Transverse colon (tissue), 4 donors: ENCODE measurements around the gene FOXD2. TPM values are rescaled to one million over a fixed set of nuclear protein-coding genes. Genes with fewer than 3 reads are reported as not detected.

ENCODE experiments used
- DNase-seq: peaks from one replicate; pipeline ENCODE4 v3.0.0-alpha.2; 2019
- H3K27ac ChIP-seq, 4 donors: fragments of 200-600 bp; sonication (generic); 2 replicates each; pipeline ENCODE4 v1.5.1; 2016 to 2018; ENCODE audit warnings: inconsistent platforms in 4 of 4
- H3K27me3 ChIP-seq: fragments of 200-600 bp; sonication (generic); 2 replicates; pipeline ENCODE4 v1.5.1; 2017; ENCODE audit warnings: inconsistent platforms
- H3K36me3 ChIP-seq, 4 donors: fragments of 200-600 bp; sonication (generic); 2 replicates each; pipeline ENCODE4 v1.5.1; 2017 to 2019; ENCODE audit warnings: inconsistent platforms in 4 of 4
- H3K4me1 ChIP-seq, 4 donors: fragments of 200-600 bp; sonication (generic); 2 replicates each; pipeline ENCODE4 v1.5.1; 2017 to 2020; ENCODE audit warnings: inconsistent platforms in 4 of 4
- H3K4me3 ChIP-seq, 4 donors: fragments of 200-600 bp; sonication (generic); 1 replicate in 1 of 4; 2 replicates in 3 of 4; pipeline versions ENCODE4 v1.5.1 to v1.6.1; 2017 to 2019; ENCODE audit warnings: inconsistent platforms in 4 of 4
- H3K9me3 ChIP-seq, 2 donors: fragments of 200-600 bp; sonication (generic); 2 replicates each; pipeline ENCODE4 v1.5.1; 2017 to 2019; ENCODE audit warnings: inconsistent platforms in 2 of 2
- EP300 ChIP-seq: sonication (generic); formaldehyde crosslinking; IDR thresholded peaks from one replicate; pipeline ENCODE4 v1.6.1; 2017; ENCODE audit warnings: antibody characterized with exemption, low read depth
- POLR2A ChIP-seq: fragments of 450-650 bp; IDR thresholded peaks from one replicate; pipeline ENCODE4 v1.6.1; 2016; ENCODE audit warnings: antibody characterized with exemption, mild to moderate bottlenecking, moderate library complexity
- POLR2AphosphoS5 ChIP-seq, 3 donors: sonication (generic); formaldehyde crosslinking; IDR thresholded peaks; one replicate each; pipeline ENCODE4 v1.6.1; 2016; ENCODE audit warnings: antibody characterized with exemption in 3 of 3
- WGBS, 2 donors: methylation state at CpG; one replicate each; pipeline ENCODE4 v1.1.5; 2018; ENCODE audit warnings: low coverage in 1 of 2; 5-methylcytosine and 5-hydroxymethylcytosine counted together
- in situ Hi-C, 4 donors: fragments of 200-750 bp; cut with MboI; loops; one replicate each; pipeline versions ENCODE4 v1.15.0 to v1.15.1; 2017; ENCODE audit warnings: low sequenced_read_pairs in 3 of 4, low pct_ligation_motif_present in 1 of 4, low pct_unique_long_range_greater_than_20kb in 1 of 4
- intact Hi-C: fragments of 100-400 bp; cut with DNase I; formaldehyde crosslinking; loops from one replicate; pipeline ENCODE4 v1.15.1; 2023; ENCODE audit warnings: low total_unique reads
- total RNA-seq, 4 donors: library from RNA; depleted of rRNA; stranded (reverse); fragments of >200 nt; gene quantifications; one replicate each; pipeline ENCODE4 v1.1.0, GENCODE V29; 2016
- TF ChIP-seq, protein P1 (sequence below), 5 experiments: fragments of 200-600 bp in 3 of 5; fragments of 450-650 bp in 2 of 5; sonication (generic) in 3 of 5; IDR thresholded peaks; 1 replicate in 2 of 5; 2 replicates in 3 of 5; pipeline ENCODE4 v1.5.1; 2016 to 2017; ENCODE audit warnings: antibody characterized with exemption in 5 of 5, inconsistent platforms in 3 of 5, mild to moderate bottlenecking in 2 of 5, moderate library complexity in 1 of 5

Gene FOXD2
- total RNA-seq, 4 donors from 2014 or later: 15.8 to 20.9 (median 17.2) TPM

DNA sequence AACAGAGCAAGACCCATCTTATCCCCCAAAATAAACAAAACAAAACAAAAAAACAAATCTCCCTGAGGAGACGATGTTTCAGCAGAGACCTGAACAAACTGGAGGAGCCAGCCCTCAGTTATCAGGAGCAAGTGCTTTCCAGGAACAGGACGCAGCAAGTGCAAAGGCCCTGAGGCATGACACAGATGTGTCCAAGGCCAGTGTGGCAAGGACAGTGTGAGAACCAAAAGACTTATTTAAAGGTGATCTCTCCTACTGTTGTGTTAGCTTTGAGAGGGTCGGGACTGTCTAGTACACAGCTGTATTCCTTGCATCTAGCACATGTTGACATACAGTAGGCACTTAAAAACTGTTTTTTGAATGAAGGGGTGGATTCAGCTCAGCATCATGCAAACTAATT is 48.0 kb downstream of the FOXD2 start:
- DNase-seq: no peak
- WGBS, 2 donors: 80 to 94% methylated on average over 2 to 3 of the region's 3 CpGs
- intact Hi-C loops: no loop called here

GRCh38 chr1:47487332-47487731 is 49.5 kb downstream of the FOXD2 start:
- in situ Hi-C loops: no loop called here
- no peak for DNase-seq

More for the DNA sequence above, 48.0 kb downstream of the FOXD2 start:
- no peak overlapping the region for H3K27ac ChIP-seq
- peaks cover 0 to 5% (median 0%) of the 10 kb centered on the region in 4 donors for H3K4me1 ChIP-seq
- in situ Hi-C loops: no loop called here
- H3K36me3 ChIP-seq: no peaks in the 10 kb centered on the region
- H3K9me3 ChIP-seq: no peaks in the 10 kb centered on the region
- H3K4me3 ChIP-seq: no peak overlapping the region
- H3K27me3 ChIP-seq: no peaks in the 10 kb centered on the region
- TF ChIP-seq POLR2AphosphoS5 (IDR thresholded peaks at IDR 0.05) (no peak), POLR2A (no peak), EP300 (no peak)
- TF ChIP-seq, protein P1, sequence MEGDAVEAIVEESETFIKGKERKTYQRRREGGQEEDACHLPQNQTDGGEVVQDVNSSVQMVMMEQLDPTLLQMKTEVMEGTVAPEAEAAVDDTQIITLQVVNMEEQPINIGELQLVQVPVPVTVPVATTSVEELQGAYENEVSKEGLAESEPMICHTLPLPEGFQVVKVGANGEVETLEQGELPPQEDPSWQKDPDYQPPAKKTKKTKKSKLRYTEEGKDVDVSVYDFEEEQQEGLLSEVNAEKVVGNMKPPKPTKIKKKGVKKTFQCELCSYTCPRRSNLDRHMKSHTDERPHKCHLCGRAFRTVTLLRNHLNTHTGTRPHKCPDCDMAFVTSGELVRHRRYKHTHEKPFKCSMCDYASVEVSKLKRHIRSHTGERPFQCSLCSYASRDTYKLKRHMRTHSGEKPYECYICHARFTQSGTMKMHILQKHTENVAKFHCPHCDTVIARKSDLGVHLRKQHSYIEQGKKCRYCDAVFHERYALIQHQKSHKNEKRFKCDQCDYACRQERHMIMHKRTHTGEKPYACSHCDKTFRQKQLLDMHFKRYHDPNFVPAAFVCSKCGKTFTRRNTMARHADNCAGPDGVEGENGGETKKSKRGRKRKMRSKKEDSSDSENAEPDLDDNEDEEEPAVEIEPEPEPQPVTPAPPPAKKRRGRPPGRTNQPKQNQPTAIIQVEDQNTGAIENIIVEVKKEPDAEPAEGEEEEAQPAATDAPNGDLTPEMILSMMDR (IDR thresholded peaks at IDR 0.05): no peak

DNA sequence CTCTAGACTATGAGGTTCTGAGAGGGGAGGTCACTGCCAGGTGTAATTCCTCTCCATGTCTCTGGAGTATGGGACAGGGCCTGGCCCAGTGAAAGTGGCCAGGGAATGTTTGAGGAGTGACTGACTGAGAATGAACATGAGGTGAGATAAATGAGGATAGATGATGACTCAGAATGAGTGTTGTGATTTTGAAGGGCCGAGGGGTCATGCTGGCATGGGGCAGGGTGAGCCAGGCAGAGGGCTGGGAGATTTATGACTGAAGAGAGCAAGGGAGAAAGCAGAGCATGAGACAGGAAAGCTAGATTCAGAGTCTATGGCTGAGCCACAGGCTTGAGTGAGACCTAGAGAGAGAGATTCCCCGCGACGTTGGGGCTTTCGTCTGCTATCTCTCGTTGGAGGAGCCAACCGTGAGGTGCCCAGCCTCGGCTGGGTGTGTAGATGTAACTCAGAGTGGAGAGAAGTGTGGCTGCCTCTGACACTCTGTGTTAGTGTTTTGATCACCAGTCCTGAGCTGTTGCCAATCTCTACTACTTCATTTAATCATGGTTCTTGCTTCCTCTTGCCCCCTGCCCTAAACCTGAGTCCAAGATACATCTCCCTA is 50.1 kb downstream of the FOXD2 start:
- Histone ChIP-seq H3K36me3 (no peaks in the 10 kb centered on the region), H3K9me3 (no peaks in the 10 kb centered on the region), H3K27me3 (no peaks in the 10 kb centered on the region), H3K27ac (no peak overlapping the region), H3K4me3 (no peak overlapping the region), H3K4me1 (no peaks in the 10 kb centered on the region)
- WGBS, 2 donors: 33 to 91% methylated on average over 1 to 8 of the region's 8 CpGs
- intact Hi-C loops (loop anchor here (1.0 kb wide), 1 partner anchor 33 kb away; no protein-coding TSS in a partner anchor), in situ Hi-C loops (no loop called here)
- TF ChIP-seq EP300: no peak
- TF ChIP-seq, protein P1 (IDR thresholded peaks at IDR 0.05): no peak
- no peak for TF ChIP-seq POLR2A
- TF ChIP-seq POLR2AphosphoS5 (IDR thresholded peaks at IDR 0.05): no peak
- no peak for DNase-seq

More at GRCh38 chr1:47487332-47487731, 49.5 kb downstream of the FOXD2 start:
- intact Hi-C loops: loop anchor here (1.0 kb wide), 1 partner anchor 34 kb away; no protein-coding TSS in a partner anchor
- Histone ChIP-seq H3K9me3 (no peaks in the 10 kb centered on the region), H3K27me3 (no peaks in the 10 kb centered on the region), H3K27ac (no peak overlapping the region), H3K4me1 (peaks cover 0 to 2% (median 0%) of the 10 kb centered on the region in 4 donors), H3K4me3 (no peak overlapping the region), H3K36me3 (no peaks in the 10 kb centered on the region)
- WGBS, 2 donors: 70 to 95% methylated on average over 2 to 3 of the region's 3 CpGs
- TF ChIP-seq EP300 (no peak), POLR2A (no peak), POLR2AphosphoS5 (IDR thresholded peaks at IDR 0.05) (no peak)
- TF ChIP-seq, protein P1 (IDR thresholded peaks at IDR 0.05): no peak

Other genes starting within 250 kb of the FOXD2 start
- gene PDZK1IP1, start 248.0 kb upstream of the FOXD2 start, total RNA-seq: 100 to 1,000 TPM in 2 of 4 donors, 10 to 100 TPM in 2; 16.5 to 228 (median 148) TPM
- gene TAL1, start 205.8 kb upstream of the FOXD2 start, total RNA-seq: 1 to 10 TPM in 2 of 4 donors, under 1 TPM in 2; 0.80 to 7.9 (median 1.9) TPM
- gene STIL, start 123.9 kb upstream of the FOXD2 start, total RNA-seq: 10 to 100 TPM in 1 of 4 donors, 1 to 10 TPM in 3; 3.4 to 16.3 (median 6.5) TPM
- 100 to 1,000 TPM in 2 of 4 donors, 10 to 100 TPM in 2; 71.6 to 162 (median 109) TPM for gene CMPK1, start 104.3 kb upstream of the FOXD2 start, total RNA-seq
- gene FOXE3, start 21.8 kb upstream of the FOXD2 start, total RNA-seq: not detected